ENCODE data around the gene BLTP3A. TPM values are rescaled to one million over a fixed set of nuclear protein-coding genes. Genes with fewer than 3 reads are reported as not detected.

Gene BLTP3A
- total RNA-seq, result 10 to 100 TPM; 10.3 to 12.0 TPM

GRCh38 chr6:34791701-34792604, at the start of gene BLTP3A:
BLTP3A (plus strand) TSS chr6:34792083; CDS start chr6:34792251, 168 bp downstream.

Other genes with a start within 250 kb of the BLTP3A start
- gene SPDEF, start 235.8 kb upstream of the BLTP3A start, total RNA-seq, result not detected
- 10 to 100 TPM; 54.7 to 56.7 TPM for gene ILRUN, start 95.3 kb upstream of the BLTP3A start, total RNA-seq
- gene SNRPC, start 34.6 kb upstream of the BLTP3A start, total RNA-seq, result 10 to 100 TPM; 78.1 to 79.7 TPM
- 10 to 100 TPM; 25.3 to 27.3 TPM for gene TAF11, start 96.0 kb downstream of the BLTP3A start, total RNA-seq
- gene ANKS1A, start 97.2 kb downstream of the BLTP3A start, total RNA-seq, result 1 to 10 TPM; 7.0 to 8.0 TPM

Measured in activated naive CD4-positive, alpha-beta T cell treated with anti-CD3 and anti-CD28 coated beads, Interleukin-2, amount 10 ng/mL, durations not matched to agents 5 hours and 36 hours (primary cell).